Activated CD4-positive, alpha-beta T cell treated with anti-CD3 and anti-CD28 coated beads, Interleukin-2, amount 10 ng/mL, durations not matched to agents 7 days and 5 days (primary cell): Measurements from ENCODE around the gene RPS16. TPM values are rescaled to one million over a fixed set of nuclear protein-coding genes. Genes with fewer than 3 reads are reported as not detected.
A peak's percentile ranks its signal among the peaks of the same experiment; 100 is the strongest.

Source experiments
- CTCF ChIA-PET: fragments of 350-600 bp; sonication (Branson Sonifier 250); formaldehyde crosslinking; loops from one replicate; lab custom pipeline; 2021; ENCODE audit warnings: antibody characterized with exemption; lab: Charles Lee
- POLR2A ChIA-PET: fragments of 350-600 bp; sonication (Branson Sonifier 250); formaldehyde crosslinking; loops from one replicate; lab custom pipeline; 2021; ENCODE audit warnings: antibody characterized with exemption; lab: Charles Lee
- DNase-seq: peaks from one replicate; pipeline ENCODE4 v3.0.0-alpha.2; 2020
- H3K27ac Mint-ChIP-seq: one replicate; pipeline ENCODE4 v1.8.0; 2021; ENCODE audit warnings: mild to moderate bottlenecking, moderate library complexity, mixed read lengths
- H3K27me3 Mint-ChIP-seq: one replicate; pipeline ENCODE4 v1.8.0; 2021; ENCODE audit warnings: mixed read lengths
- H3K36me3 Mint-ChIP-seq: one replicate; pipeline ENCODE4 v1.8.0; 2021; ENCODE audit warnings: low read depth, mixed read lengths
- H3K4me1 Mint-ChIP-seq: one replicate; pipeline ENCODE4 v1.8.0; 2021; ENCODE audit warnings: mixed read lengths
- H3K4me3 Mint-ChIP-seq: one replicate; pipeline ENCODE4 v1.8.0; 2021; ENCODE audit warnings: mild to moderate bottlenecking, moderate library complexity, mixed read lengths
- H3K9me3 Mint-ChIP-seq: one replicate; pipeline ENCODE4 v1.8.0; 2021; ENCODE audit warnings: mixed read lengths
- total RNA-seq, 2 experiments: library from RNA; stranded (reverse); gene quantifications; one replicate each; pipeline ENCODE4 v1.2.3, GENCODE V29; 2021

Gene RPS16
- total RNA-seq, 2 experiments from 2014 or later, result 2,465 to 3,009 TPM

DNA sequence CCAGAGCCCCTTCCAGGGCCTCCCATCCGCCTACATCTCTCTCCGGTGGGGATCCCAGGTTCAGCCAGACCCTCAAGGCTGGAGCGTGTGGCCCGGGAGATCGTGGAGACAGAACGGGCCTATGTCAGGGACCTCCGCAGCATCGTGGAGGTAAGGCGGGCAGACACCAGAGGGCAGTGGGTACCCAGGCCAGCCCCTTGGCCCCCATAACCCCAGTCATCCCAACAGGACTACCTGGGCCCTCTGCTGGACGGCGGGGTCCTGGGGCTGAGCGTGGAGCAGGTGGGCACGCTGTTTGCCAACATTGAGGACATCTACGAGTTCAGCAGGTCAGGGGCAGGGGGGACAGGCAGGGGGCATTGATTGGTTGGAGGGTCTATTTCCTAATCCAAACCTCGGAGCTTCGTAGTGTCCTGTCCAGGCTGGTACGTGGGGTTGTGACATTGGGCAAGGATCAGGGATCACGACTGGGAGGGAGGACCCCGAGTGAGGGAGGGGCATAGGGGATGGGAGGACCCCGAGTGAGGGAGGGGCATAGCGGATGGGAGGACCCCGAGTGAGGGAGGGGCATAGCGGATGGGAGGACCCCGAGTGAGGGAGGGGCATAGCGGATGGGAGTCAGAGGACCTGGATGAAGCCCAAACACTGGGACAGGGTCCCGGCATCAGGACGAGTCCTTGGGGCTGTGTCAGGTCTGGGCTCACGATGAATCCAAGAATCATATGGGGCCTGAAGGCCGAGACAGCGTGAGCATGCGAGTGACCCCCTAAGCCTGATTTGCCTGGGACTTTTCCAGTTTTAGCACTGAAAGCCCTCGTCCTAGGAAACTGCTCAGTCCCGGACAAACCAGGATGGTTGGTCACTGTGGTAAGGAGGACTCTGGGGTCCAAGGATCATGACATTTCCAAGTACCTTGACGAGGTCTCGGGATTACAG, 20.4 kb downstream of the RPS16 start:
- Mint-ChIP-seq H3K36me3 (peaks cover 32% of the 10 kb centered on the region), H3K4me1 (peaks cover 35% of the 10 kb centered on the region), H3K27ac (peak overlapping the region; percentile 57), H3K27me3 (peaks cover 1% of the 10 kb centered on the region), H3K4me3 (no peak overlapping the region), H3K9me3 (no peaks in the 10 kb centered on the region)
- CTCF ChIA-PET, result interaction anchor here (0.6 to 2.2 kb wide), 3 partner anchors 17 to 39 kb away, joined by 3 to 11 read pairs (median 6); no protein-coding TSS in a partner anchor
- DNase-seq, result no peak
- POLR2A ChIA-PET, result no interaction called here

DNA sequence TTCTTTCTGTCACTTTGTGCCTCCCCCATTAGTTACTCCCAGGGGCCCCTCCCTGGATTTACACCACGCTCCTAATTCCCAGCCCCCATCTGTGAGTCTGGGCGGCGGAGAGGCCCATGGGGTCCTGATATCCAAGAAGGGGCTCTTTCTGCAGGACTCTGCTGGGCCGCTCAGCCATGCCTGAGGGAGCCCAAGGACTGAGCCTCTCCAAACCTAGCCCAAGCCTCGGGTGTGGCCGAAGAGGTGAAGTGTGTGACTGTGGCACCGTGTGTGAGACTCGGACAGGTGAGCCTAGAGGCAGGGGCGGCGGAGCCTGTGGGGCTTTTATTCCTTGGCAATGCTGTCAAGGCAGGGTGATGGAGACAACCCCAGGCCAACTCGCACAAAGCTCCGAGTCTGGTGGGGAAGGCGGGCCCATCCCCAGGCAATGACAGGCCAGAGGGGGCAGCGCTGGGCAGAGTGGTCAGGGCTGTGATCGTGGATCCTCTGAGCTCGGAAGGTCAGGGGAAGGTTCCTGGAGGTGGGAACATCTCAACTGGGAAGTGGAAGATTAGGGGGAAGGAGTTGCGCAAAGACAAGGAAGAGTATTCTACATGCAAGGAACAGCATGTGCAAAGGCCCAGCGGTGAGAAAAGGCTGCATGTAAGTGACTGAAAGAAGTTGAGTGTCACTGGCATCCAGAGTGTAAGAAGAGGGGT, 21.7 kb downstream of the RPS16 start:
- DNase-seq, result no peak

DNA sequence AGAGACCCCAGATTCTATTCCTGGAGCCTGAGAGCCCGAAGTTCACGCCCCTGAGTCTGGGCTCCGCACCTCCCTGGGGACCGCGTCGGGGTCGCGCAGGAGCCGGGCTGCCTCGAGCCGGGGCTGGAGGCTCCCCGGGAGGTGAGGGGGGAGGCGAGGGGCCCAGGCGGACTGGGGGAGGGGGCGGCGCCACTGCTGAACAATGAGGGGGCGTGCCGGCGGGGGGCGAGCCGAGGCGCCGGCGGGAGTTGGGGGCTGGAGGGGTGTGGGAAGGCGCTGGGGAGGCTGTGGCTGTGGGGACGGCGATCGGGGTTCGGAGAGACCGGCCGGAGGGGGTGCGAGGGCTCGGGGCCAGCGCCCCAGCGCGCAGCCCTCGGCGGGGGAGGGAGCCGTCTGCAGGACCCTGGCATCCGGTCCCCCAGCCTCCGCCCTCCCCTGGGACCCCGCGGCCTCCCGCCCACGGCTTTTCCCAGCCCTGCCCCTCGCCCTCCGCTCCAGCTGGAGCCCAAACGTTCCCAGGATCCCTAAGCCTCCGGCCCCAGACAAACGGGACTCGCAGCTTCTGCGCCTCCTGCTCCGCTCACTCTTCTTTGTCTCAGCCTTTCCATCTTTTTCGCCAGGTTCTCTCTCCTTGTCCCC, 22.4 kb downstream of the RPS16 start:
- Mint-ChIP-seq H3K4me1 (peaks cover 38% of the 10 kb centered on the region), H3K9me3 (no peaks in the 10 kb centered on the region), H3K4me3 (peak overlapping the region; percentile 88), H3K27ac (peak overlapping the region; percentile 94), H3K36me3 (peaks cover 37% of the 10 kb centered on the region), H3K27me3 (peaks cover 1% of the 10 kb centered on the region)
- POLR2A ChIA-PET, result no interaction called here
- peak; percentile 31 for DNase-seq
- CTCF ChIA-PET, result interaction anchor here (2.2 kb wide), 1 partner anchor 16 kb away, joined by 11 read pairs; no protein-coding TSS in a partner anchor

More for the DNA sequence above, 21.7 kb downstream of the RPS16 start:
- ChIA-PET POLR2A (no interaction called here), CTCF (interaction anchor here (2.2 kb wide), 1 partner anchor 17 kb away, joined by 11 read pairs; no protein-coding TSS in a partner anchor)
- Mint-ChIP-seq H3K27me3 (peaks cover 1% of the 10 kb centered on the region), H3K9me3 (no peaks in the 10 kb centered on the region), H3K4me3 (peak overlapping the region; percentile 88), H3K27ac (peak overlapping the region; percentile 81), H3K4me1 (peaks cover 38% of the 10 kb centered on the region), H3K36me3 (peaks cover 36% of the 10 kb centered on the region)

DNA sequence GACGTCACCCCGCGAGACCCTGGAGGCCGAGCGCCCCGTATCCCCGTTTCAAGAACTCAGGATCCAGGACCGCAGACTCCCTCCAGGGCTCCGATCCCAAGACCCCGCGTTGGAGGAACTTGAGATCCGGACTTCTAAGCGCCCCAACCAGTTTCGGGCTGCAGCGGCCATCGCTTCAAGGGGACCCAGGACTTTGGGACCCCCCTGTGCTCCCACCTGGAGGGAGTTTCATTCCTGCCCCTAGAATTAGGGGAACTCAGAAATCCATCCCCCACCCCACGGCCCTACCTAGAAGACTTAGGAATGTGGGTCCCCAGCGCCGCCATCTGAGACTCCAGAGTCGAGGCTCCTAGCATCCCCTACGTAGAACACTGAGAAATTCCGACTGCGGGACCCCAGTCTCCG, 22.9 kb downstream of the RPS16 start:
- POLR2A ChIA-PET, result interaction anchor here (0.5 to 1.0 kb wide), 2 partner anchors 23 to 80 kb away, joined by 4 read pairs; partner anchors contain the start of gene RPS16
- CTCF ChIA-PET, result interaction anchor here (0.8 to 2.3 kb wide), 10 partner anchors 9 to 200 kb away, joined by 3 to 69 read pairs (median 6); partner anchors contain the start of gene RPS16
- Mint-ChIP-seq H3K27me3 (peaks cover 1% of the 10 kb centered on the region), H3K9me3 (no peaks in the 10 kb centered on the region), H3K4me1 (peaks cover 38% of the 10 kb centered on the region), H3K4me3 (peak overlapping the region; percentile 88), H3K27ac (peak overlapping the region; percentile 94), H3K36me3 (peaks cover 43% of the 10 kb centered on the region)
- DNase-seq, result no peak

DNA sequence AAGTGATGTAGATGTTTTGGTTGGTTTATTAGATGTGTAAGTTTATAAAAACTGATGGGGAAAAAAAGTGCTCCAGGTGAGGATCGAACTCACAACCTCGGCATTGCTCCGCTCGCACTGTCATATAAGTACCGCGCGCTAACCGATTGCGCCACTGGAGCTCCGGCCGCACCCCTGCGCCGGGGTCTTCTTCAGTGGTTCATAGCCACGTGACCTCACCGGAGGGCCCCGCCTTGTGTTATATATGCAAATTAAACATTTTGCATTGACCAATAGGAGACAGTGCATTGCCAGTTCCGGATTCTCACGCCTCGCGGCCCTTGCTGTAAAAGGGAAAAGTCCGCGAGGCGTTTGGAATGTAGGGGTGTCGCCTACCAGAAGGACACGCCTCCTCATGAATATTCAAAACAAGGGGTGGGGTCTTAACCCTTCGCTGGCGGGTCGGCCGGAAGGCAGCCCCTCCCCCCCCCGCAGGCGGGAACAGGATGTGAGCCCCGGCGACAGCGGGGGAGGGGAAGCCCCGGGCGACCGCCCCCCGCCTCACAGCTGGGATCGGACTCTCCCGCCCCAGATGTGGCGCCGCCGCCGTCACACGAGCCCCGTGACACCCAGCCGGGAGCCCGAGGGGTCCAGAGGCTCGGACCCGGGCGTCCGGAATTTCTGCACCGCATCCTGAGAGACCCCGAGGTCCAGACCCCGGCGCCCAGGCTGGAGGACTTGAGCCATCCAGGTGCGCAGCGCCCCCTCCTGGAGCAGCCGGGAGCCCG, 23.5 kb downstream of the RPS16 start, which contains the start of gene PLEKHG2:
Gene PLEKHG2 (plus strand): TSS at position 570 of the 767 bp plus-strand sequence. CDS start 1,418 bp downstream, outside the sequence.
- Mint-ChIP-seq H3K27ac (peak within 1 kb of the TSS; percentile 94), H3K4me3 (peak within 1 kb of the TSS; percentile 88), H3K9me3 (no peaks in the 10 kb centered on the region), H3K4me1 (peaks cover 38% of the 10 kb centered on the region), H3K27me3 (peaks cover 1% of the 10 kb centered on the region), H3K36me3 (peaks cover 47% of the 10 kb centered on the region)
- POLR2A ChIA-PET, result interaction anchor here (0.5 to 1.7 kb wide), 3 partner anchors 14 to 80 kb away, joined by 4 to 8 read pairs (median 4); partner anchors contain the start of gene RPS16
- CTCF ChIA-PET, result interaction anchor here (0.6 to 2.3 kb wide), 24 partner anchors 9 to 1375 kb away, joined by 3 to 69 read pairs (median 4); partner anchors contain the start of genes GMFG, RPS16 and SAMD4B
- peak; percentile 98 for DNase-seq

DNA sequence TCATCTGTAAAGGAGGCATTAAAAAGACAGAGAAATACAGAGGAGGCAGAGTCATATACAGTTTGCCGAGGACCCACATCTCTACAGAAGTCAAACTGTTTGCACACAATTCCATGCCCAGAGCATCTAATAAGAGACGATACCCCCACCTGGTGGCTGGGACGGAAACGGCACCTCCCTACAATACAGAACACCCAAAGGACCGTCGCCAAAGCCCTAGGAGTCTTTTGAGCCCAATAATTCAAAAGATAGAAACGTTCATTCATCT, 24.0 kb downstream of the RPS16 start:
- ChIA-PET POLR2A (interaction anchor here (0.7 to 1.7 kb wide), 2 partner anchors 10 to 14 kb away, joined by 5 to 8 read pairs; no protein-coding TSS in a partner anchor), CTCF (interaction anchor here (0.6 to 2.3 kb wide), 27 partner anchors 10 to 481 kb away, joined by 3 to 69 read pairs (median 4); partner anchors contain the start of genes GMFG, MED29, MRPS12 and PAF1)
- peak; percentile 94 for DNase-seq
- peaks cover 38% of the 10 kb centered on the region for H3K4me1 Mint-ChIP-seq
- peak overlapping the region; percentile 88 for H3K4me3 Mint-ChIP-seq
- peaks cover 50% of the 10 kb centered on the region for H3K36me3 Mint-ChIP-seq
- H3K27me3 Mint-ChIP-seq, result peaks cover 1% of the 10 kb centered on the region
- peak overlapping the region; percentile 94 for H3K27ac Mint-ChIP-seq
- no peaks in the 10 kb centered on the region for H3K9me3 Mint-ChIP-seq

DNA sequence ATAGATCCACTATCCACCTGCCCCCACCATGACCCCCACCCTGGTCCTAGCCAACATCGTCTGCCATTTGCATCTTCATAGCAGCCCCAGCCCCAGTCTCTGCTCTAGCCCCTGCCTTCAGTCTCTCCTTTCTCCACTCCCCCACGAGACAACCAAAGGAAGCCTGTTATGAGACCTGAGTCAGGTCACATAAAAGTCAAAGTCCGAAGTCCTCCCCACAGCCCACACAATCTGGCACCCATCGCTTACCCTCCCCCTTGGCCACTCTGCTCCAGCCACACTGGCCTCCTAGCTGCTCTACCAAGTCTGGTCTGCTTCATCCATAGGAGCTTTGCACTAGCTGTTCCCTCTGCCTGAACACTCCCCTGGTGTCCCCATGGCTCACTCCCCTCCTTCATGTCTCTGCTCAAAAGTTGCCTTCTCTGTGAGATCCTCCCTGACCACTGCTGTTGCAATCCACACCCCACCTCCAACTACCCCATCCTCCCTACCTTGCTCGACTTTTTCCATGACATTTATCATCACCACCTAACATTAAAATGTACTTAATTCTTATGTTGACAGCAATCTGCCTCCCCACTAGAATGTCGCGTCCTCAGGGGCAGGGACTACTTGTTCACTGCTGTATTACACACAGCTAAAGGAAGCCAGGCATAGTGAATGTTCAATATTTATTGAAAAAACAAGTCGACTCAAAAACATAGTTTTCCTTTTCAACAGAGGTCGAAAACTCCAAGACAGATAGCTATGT, 24.5 kb downstream of the RPS16 start:
- Mint-ChIP-seq H3K4me3 (peak overlapping the region; percentile 88), H3K9me3 (no peaks in the 10 kb centered on the region), H3K4me1 (peaks cover 39% of the 10 kb centered on the region), H3K27me3 (peaks cover 1% of the 10 kb centered on the region), H3K36me3 (peaks cover 50% of the 10 kb centered on the region), H3K27ac (peak overlapping the region; percentile 94)
- ChIA-PET CTCF (interaction anchor here (0.6 to 2.3 kb wide), 26 partner anchors 9 to 480 kb away, joined by 3 to 69 read pairs (median 4); partner anchors contain the start of genes GMFG, MED29, MRPS12 and PAF1), POLR2A (interaction anchor here (0.7 to 1.7 kb wide), 2 partner anchors 10 to 13 kb away, joined by 5 to 8 read pairs; no protein-coding TSS in a partner anchor)
- DNase-seq, result peak; percentile 26

DNA sequence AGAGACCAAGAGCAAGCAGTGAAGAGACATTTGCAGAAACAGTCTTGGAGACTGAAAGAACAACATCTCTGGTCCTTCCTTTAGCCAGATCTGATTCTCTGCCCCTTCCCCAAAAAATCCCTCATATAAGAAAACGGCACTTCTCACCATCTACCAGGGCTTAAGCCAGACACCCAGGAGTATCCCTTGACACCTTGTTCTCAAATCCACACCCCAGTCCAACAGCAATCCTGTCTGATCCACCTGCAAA, 25.0 kb downstream of the RPS16 start:
- H3K9me3 Mint-ChIP-seq, result no peaks in the 10 kb centered on the region
- POLR2A ChIA-PET, result interaction anchor here (1.7 kb wide), 1 partner anchor 13 kb away, joined by 8 read pairs; no protein-coding TSS in a partner anchor
- H3K4me3 Mint-ChIP-seq, result peak overlapping the region; percentile 88
- no peak for DNase-seq
- H3K27ac Mint-ChIP-seq, result peak overlapping the region; percentile 94
- peaks cover 43% of the 10 kb centered on the region for H3K4me1 Mint-ChIP-seq
- peaks cover 1% of the 10 kb centered on the region for H3K27me3 Mint-ChIP-seq
- H3K36me3 Mint-ChIP-seq, result peaks cover 50% of the 10 kb centered on the region
- CTCF ChIA-PET, result interaction anchor here (1.1 to 2.3 kb wide), 7 partner anchors 9 to 480 kb away, joined by 3 to 69 read pairs (median 4); partner anchors contain the start of gene MRPS12

DNA sequence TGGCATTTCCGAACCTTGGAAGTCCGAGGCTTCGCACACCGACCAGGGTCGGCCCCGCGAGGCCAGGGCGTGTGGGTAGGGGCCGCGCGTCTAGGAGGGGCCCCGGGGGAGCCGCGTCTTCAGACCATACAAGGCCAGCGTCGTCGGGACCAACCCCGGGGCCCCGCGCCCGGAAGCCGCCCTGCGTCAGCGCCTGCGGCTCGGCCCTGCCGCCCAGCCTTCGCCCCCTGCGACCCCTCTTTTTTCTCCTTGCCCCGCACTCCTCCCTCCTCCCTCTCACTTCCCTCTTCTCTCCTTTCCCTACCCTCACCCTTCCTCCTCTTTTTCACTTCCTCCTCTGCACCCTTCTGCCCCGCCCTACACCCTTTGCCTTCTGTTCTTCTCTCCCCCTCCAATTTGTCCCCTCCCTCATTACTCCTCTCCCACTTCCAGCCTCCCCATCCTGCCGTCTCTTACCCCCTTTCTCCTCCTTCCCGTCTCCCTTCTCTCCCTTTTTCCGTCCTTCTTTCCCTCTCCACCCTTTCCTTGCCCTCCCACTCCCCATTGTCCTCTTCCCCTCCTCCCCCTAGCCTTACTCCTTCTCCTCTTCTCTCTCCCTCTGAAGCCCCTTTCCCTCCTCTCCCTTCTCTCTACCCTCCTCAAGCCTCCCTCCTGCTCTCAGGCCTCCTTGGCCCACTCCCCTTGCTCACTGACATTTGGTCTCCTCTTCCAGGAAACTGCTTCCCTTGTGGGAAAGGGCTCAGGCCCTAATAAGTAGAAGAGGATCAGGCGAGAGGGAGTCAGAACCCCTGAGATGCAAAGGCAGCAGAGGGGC, 25.5 kb downstream of the RPS16 start:
- Mint-ChIP-seq H3K4me1 (peaks cover 46% of the 10 kb centered on the region), H3K27me3 (peaks cover 1% of the 10 kb centered on the region), H3K9me3 (no peaks in the 10 kb centered on the region), H3K4me3 (peak overlapping the region; percentile 88), H3K27ac (peak overlapping the region; percentile 94), H3K36me3 (peaks cover 48% of the 10 kb centered on the region)
- ChIA-PET POLR2A (no interaction called here), CTCF (interaction anchor here (4.1 kb wide), 1 partner anchor 13 kb away, joined by 46 read pairs; no protein-coding TSS in a partner anchor)
- DNase-seq, result peak; percentile 64
